ENCODE measurements around the gene ANKS1A.

Gene ANKS1A

GRCh38 chr6:35042031-35042815, 153.2 kb downstream of the ANKS1A start:
- no peak for TF ChIP-seq CEBPB (IDR thresholded peaks at IDR 0.05)
- TF ChIP-seq MAX (IDR thresholded peaks at IDR 0.05), result no peak
- TF ChIP-seq USF1 (IDR thresholded peaks at IDR 0.05), result no peak

- TF ChIP-seq NFIC (IDR thresholded peaks at IDR 0.05) (no peak), CEBPB (IDR thresholded peaks at IDR 0.05) (no peak), USF1 (IDR thresholded peaks at IDR 0.05) (no peak), RAD21 (IDR thresholded peaks at IDR 0.05; ENCODE audit: low read depth) (no peak), FOXM1 (IDR thresholded peaks at IDR 0.05; ENCODE audit: borderline replicate concordance, low read depth) (no peak), EP300 (IDR thresholded peaks at IDR 0.05; ENCODE audit: borderline replicate concordance) (no peak), CREB1 (IDR thresholded peaks at IDR 0.05; ENCODE audit: low read depth) (no peak), EGR1 (IDR thresholded peaks at IDR 0.05) (no peak)
These were observed 154.5 kb downstream of the ANKS1A start for GRCh38 chr6:35043381-35044130.

GRCh38 chr6:35044145-35044745, 155.2 kb downstream of the ANKS1A start:
- TF ChIP-seq TCF12 (IDR thresholded peaks at IDR 0.05; ENCODE audit: low read depth) (peak; percentile 50; the same call in 1 of the 2 replicates), RAD21 (IDR thresholded peaks at IDR 0.05; ENCODE audit: low read depth) (0 out of 2 replicates have a peak, but pooled peaks have one; percentile 1), CREB1 (IDR thresholded peaks at IDR 0.05; ENCODE audit: low read depth) (no peak), TEAD4 (IDR thresholded peaks at IDR 0.05) (peak; percentile 21; the same call in 1 of the 2 replicates), FOXM1 (IDR thresholded peaks at IDR 0.05; ENCODE audit: borderline replicate concordance, low read depth) (peak; percentile 65; the same call in 1 of the 2 replicates), ZBTB7A (IDR thresholded peaks at IDR 0.05; ENCODE audit: low read depth) (no peak), NFIC (IDR thresholded peaks at IDR 0.05) (peak; percentile 43), MAX (IDR thresholded peaks at IDR 0.05) (peak; percentile 75), EP300 (IDR thresholded peaks at IDR 0.05; ENCODE audit: borderline replicate concordance) (peak; percentile 35; the same call in 1 of the 2 replicates), USF1 (IDR thresholded peaks at IDR 0.05) (no peak)

GRCh38 chr6:35044761-35045421, 155.8 kb downstream of the ANKS1A start:
- TF ChIP-seq ZBTB7A (IDR thresholded peaks at IDR 0.05; ENCODE audit: low read depth) (no peak), TEAD4 (IDR thresholded peaks at IDR 0.05) (0 out of 2 replicates have a peak, but pooled peaks have one; percentile 1), TAF1 (IDR thresholded peaks at IDR 0.05; ENCODE audit: low read depth) (no peak), YY1 (IDR thresholded peaks at IDR 0.05; ENCODE audit: low read depth) (no peak; the same call in 1 of the 2 replicates), NFIC (IDR thresholded peaks at IDR 0.05) (no peak), EGR1 (IDR thresholded peaks at IDR 0.05) (no peak), EP300 (IDR thresholded peaks at IDR 0.05; ENCODE audit: borderline replicate concordance) (no peak), FOXM1 (IDR thresholded peaks at IDR 0.05; ENCODE audit: borderline replicate concordance, low read depth) (no peak)

GRCh38 chr6:35046103-35046502, 157.0 kb downstream of the ANKS1A start:
- no peak for TF ChIP-seq ZBTB7A (IDR thresholded peaks at IDR 0.05; ENCODE audit: low read depth)
- TF ChIP-seq MAX (IDR thresholded peaks at IDR 0.05), result no peak
- no peak for TF ChIP-seq TCF12 (IDR thresholded peaks at IDR 0.05; ENCODE audit: low read depth)
- TF ChIP-seq EP300 (IDR thresholded peaks at IDR 0.05; ENCODE audit: borderline replicate concordance), result no peak
- no peak for TF ChIP-seq NFIC (IDR thresholded peaks at IDR 0.05)
- TF ChIP-seq FOXM1 (IDR thresholded peaks at IDR 0.05; ENCODE audit: borderline replicate concordance, low read depth), result no peak
- no peak for TF ChIP-seq CREB1 (IDR thresholded peaks at IDR 0.05; ENCODE audit: low read depth)
- no peak for TF ChIP-seq YY1 (IDR thresholded peaks at IDR 0.05; ENCODE audit: low read depth)
- no peak for TF ChIP-seq USF1 (IDR thresholded peaks at IDR 0.05)
- TF ChIP-seq CEBPB (IDR thresholded peaks at IDR 0.05), result no peak
- no peak for TF ChIP-seq REST (IDR thresholded peaks at IDR 0.05; ENCODE audit: low read depth)
- no peak for TF ChIP-seq RAD21 (IDR thresholded peaks at IDR 0.05; ENCODE audit: low read depth)
- TF ChIP-seq TAF1 (IDR thresholded peaks at IDR 0.05; ENCODE audit: low read depth), result no peak
- TF ChIP-seq EGR1 (IDR thresholded peaks at IDR 0.05), result no peak
- no peak for TF ChIP-seq TEAD4 (IDR thresholded peaks at IDR 0.05)
